Type B pancreatic cell (in vitro differentiated cells): Measurements from ENCODE around the gene MAP1LC3B2. TPM values are rescaled to one million over a fixed set of nuclear protein-coding genes. Genes with fewer than 3 reads are reported as not detected.
A peak's percentile ranks its signal among the peaks of the same experiment; 100 is the strongest.

Experiments used
- DNase-seq: peaks from one replicate; pipeline ENCODE4 v3.0.0; 2021; ENCODE audit warnings: mixed read lengths; ENCODE audit not compliant: unreplicated experiment; ENCODE audit errors: extremely low spot score
- H3K27ac Mint-ChIP-seq: 2 replicates; pipeline ENCODE4 v1.8.0; 2021; ENCODE audit warnings: mild to moderate bottlenecking, mixed read lengths
- H3K27me3 Mint-ChIP-seq: 2 replicates; pipeline ENCODE4 v1.8.0; 2021; ENCODE audit warnings: mixed read lengths
- H3K36me3 Mint-ChIP-seq: 2 replicates; pipeline ENCODE4 v1.8.0; 2021; ENCODE audit warnings: mixed read lengths
- H3K4me1 Mint-ChIP-seq: one replicate; pipeline ENCODE4 v1.8.0; 2021; ENCODE audit warnings: mixed read lengths; ENCODE audit not compliant: unreplicated experiment
- H3K4me3 Mint-ChIP-seq: 2 replicates; pipeline ENCODE4 v1.8.0; 2021; ENCODE audit warnings: mild to moderate bottlenecking, mixed read lengths
- H3K9me3 Mint-ChIP-seq: 2 replicates; pipeline ENCODE4 v1.8.0; 2021; ENCODE audit warnings: mixed read lengths
- CTCF ChIP-seq: fragments of 200-600 bp; sonication (generic); conservative IDR thresholded peaks from 2 replicates; pipeline ENCODE4 v1.5.0; 2021; ENCODE audit warnings: antibody characterized with exemption, mild to moderate bottlenecking
- total RNA-seq: library from RNA; stranded (reverse); gene quantifications from 2 replicates; pipeline ENCODE4 v1.2.1, GENCODE V29; 2021; ENCODE audit warnings: low replicate concordance

The MAP1LC3B2 gene
- total RNA-seq, 1 donor from 2014 or later, result 1.0 TPM

GRCh38 chr12:116541547-116542344 lies 17.4 kb upstream of the MAP1LC3B2 start:
- Mint-ChIP-seq H3K27me3 (peaks cover 15% of the 10 kb centered on the region), H3K9me3 (no peaks in the 10 kb centered on the region), H3K4me3 (no peak overlapping the region), H3K36me3 (no peaks in the 10 kb centered on the region), H3K4me1 (peaks cover 34% of the 10 kb centered on the region), H3K27ac (no peak overlapping the region)
- DNase-seq, result no peak
- TF ChIP-seq CTCF, result no peak

GRCh38 chr12:116542345-116542956 lies 16.7 kb upstream of the MAP1LC3B2 start:
- Mint-ChIP-seq H3K36me3 (no peaks in the 10 kb centered on the region), H3K9me3 (no peaks in the 10 kb centered on the region), H3K4me1 (peaks cover 29% of the 10 kb centered on the region), H3K4me3 (no peak overlapping the region), H3K27ac (peak overlapping the region; percentile 1), H3K27me3 (peaks cover 15% of the 10 kb centered on the region)
- DNase-seq, result no peak
- TF ChIP-seq CTCF, result no peak

- H3K9me3 Mint-ChIP-seq, result no peaks in the 10 kb centered on the region
- no peak overlapping the region for H3K27ac Mint-ChIP-seq
- no peak for TF ChIP-seq CTCF
Observed at GRCh38 chr12:116544656-116545055, 14.5 kb upstream of the MAP1LC3B2 start.

GRCh38 chr12:116545144-116545543 lies 14.0 kb upstream of the MAP1LC3B2 start:
- DNase-seq, result no peak
- TF ChIP-seq CTCF, result no peak
- Mint-ChIP-seq H3K27me3 (peaks cover 9% of the 10 kb centered on the region), H3K9me3 (no peaks in the 10 kb centered on the region), H3K27ac (no peak overlapping the region), H3K36me3 (no peaks in the 10 kb centered on the region), H3K4me1 (peaks cover 26% of the 10 kb centered on the region), H3K4me3 (no peak overlapping the region)

More at GRCh38 chr12:116544656-116545055, 14.5 kb upstream of the MAP1LC3B2 start:
- DNase-seq, result no peak
- peaks cover 13% of the 10 kb centered on the region for H3K27me3 Mint-ChIP-seq
- H3K4me1 Mint-ChIP-seq, result peaks cover 31% of the 10 kb centered on the region
- H3K4me3 Mint-ChIP-seq, result no peak overlapping the region
- no peaks in the 10 kb centered on the region for H3K36me3 Mint-ChIP-seq

GRCh38 chr12:116545936-116546335 lies 13.2 kb upstream of the MAP1LC3B2 start:
- Mint-ChIP-seq H3K36me3 (no peaks in the 10 kb centered on the region), H3K27me3 (peaks cover 9% of the 10 kb centered on the region), H3K9me3 (no peaks in the 10 kb centered on the region), H3K4me3 (no peak overlapping the region), H3K27ac (no peak overlapping the region), H3K4me1 (peaks cover 21% of the 10 kb centered on the region)
- no peak for DNase-seq
- no peak for TF ChIP-seq CTCF
